ENCODE measurements around the gene CNMD.

The CNMD gene

GRCh38 chr13:52767949-52768516, 28.4 kb upstream of the CNMD start:
- TF ChIP-seq CTCF (IDR thresholded peaks at IDR 0.05; ENCODE audit: insufficient read depth, low read depth, low read length, missing control alignments): no peak
- DNase-seq (ENCODE audit: low read depth): no peak
- H3K4me3 ChIP-seq (ENCODE audit: low read length): no peak overlapping the region

GRCh38 chr13:52765611-52766390, 26.2 kb upstream of the CNMD start:
- no peak overlapping the region for H3K4me3 ChIP-seq (ENCODE audit: low read length)
- TF ChIP-seq CTCF (IDR thresholded peaks at IDR 0.05; ENCODE audit: insufficient read depth, low read depth, low read length, missing control alignments): no peak
- no peak for DNase-seq (ENCODE audit: low read depth)

- no peak for TF ChIP-seq CTCF (IDR thresholded peaks at IDR 0.05; ENCODE audit: insufficient read depth, low read depth, low read length, missing control alignments)
- H3K4me3 ChIP-seq (ENCODE audit: low read length): no peak overlapping the region
- no peak for DNase-seq (ENCODE audit: low read depth)
Measured at GRCh38 chr13:52760077-52760476, 20.5 kb upstream of the CNMD start.

GRCh38 chr13:52758114-52758513, 18.5 kb upstream of the CNMD start:
- no peak overlapping the region for H3K4me3 ChIP-seq (ENCODE audit: low read length)
- TF ChIP-seq CTCF (IDR thresholded peaks at IDR 0.05; ENCODE audit: insufficient read depth, low read depth, low read length, missing control alignments): no peak
- no peak for DNase-seq (ENCODE audit: low read depth)

- H3K4me3 ChIP-seq (ENCODE audit: low read length): no peak overlapping the region
- TF ChIP-seq CTCF (IDR thresholded peaks at IDR 0.05; ENCODE audit: insufficient read depth, low read depth, low read length, missing control alignments): no peak
- DNase-seq (ENCODE audit: low read depth): peak; percentile 66
Measured at GRCh38 chr13:52751196-52751595, 11.6 kb upstream of the CNMD start.

- DNase-seq (ENCODE audit: low read depth): no peak
- no peak for TF ChIP-seq CTCF (IDR thresholded peaks at IDR 0.05; ENCODE audit: insufficient read depth, low read depth, low read length, missing control alignments)
- H3K4me3 ChIP-seq (ENCODE audit: low read length): no peak overlapping the region
Measured at GRCh38 chr13:52750713-52751112, 11.1 kb upstream of the CNMD start.

GRCh38 chr13:52749419-52749818, 9.8 kb upstream of the CNMD start:
- DNase-seq (ENCODE audit: low read depth): no peak
- no peak overlapping the region for H3K4me3 ChIP-seq (ENCODE audit: low read length)
- no peak for TF ChIP-seq CTCF (IDR thresholded peaks at IDR 0.05; ENCODE audit: insufficient read depth, low read depth, low read length, missing control alignments)

Data from epithelial cell of esophagus (primary cell).